Measurements from ENCODE around the gene IL12A.

The IL12A gene

GRCh38 chr3:160041465-160041864, 52.8 kb downstream of the IL12A start:
- Mint-ChIP-seq H3K36me3 (no peaks in the 10 kb centered on the region), H3K4me1 (no peaks in the 10 kb centered on the region), H3K4me3 (no peak overlapping the region), H3K27ac (no peak overlapping the region), H3K9me3 (peaks cover 5% of the 10 kb centered on the region)
- no peak for DNase-seq (ENCODE audit: low spot score in 2 of 2)
- no peak for ATAC-seq

- H3K36me3 Mint-ChIP-seq, result no peaks in the 10 kb centered on the region
- peaks cover 6% of the 10 kb centered on the region for H3K4me1 Mint-ChIP-seq
- DNase-seq (ENCODE audit: low spot score in 2 of 2) (no peak), ATAC-seq (no peak)
- no peak overlapping the region for H3K27ac Mint-ChIP-seq
- no peak overlapping the region for H3K4me3 Mint-ChIP-seq
- H3K9me3 Mint-ChIP-seq, result peaks cover 5% of the 10 kb centered on the region
Observed at GRCh38 chr3:160044121-160044520, 55.5 kb downstream of the IL12A start.
